DLD1 (cell line): Measurements from ENCODE around the gene MAEA.

ENCODE experiments used
- in situ Hi-C: cut with HindIII; loops from 2 replicates; pipeline ENCODE4 v1.10.0; 2017; ENCODE audit warnings: low sequenced_read_pairs

MAEA gene

GRCh38 chr4:1249731-1250526 lies 39.8 kb upstream of the MAEA start:
- in situ Hi-C loops = no loop called here

- in situ Hi-C loops = no loop called here
Measured at GRCh38 chr4:1250527-1250812, 39.2 kb upstream of the MAEA start.

GRCh38 chr4:1250921-1251772 lies 38.5 kb upstream of the MAEA start:
- in situ Hi-C loops = no loop called here

GRCh38 chr4:1251773-1252066 lies 38.0 kb upstream of the MAEA start:
- in situ Hi-C loops = no loop called here

- in situ Hi-C loops = no loop called here
Measured at GRCh38 chr4:1252928-1253492, 36.7 kb upstream of the MAEA start.

- in situ Hi-C loops = no loop called here
Measured at GRCh38 chr4:1253831-1254230, 35.9 kb upstream of the MAEA start.

GRCh38 chr4:1255151-1255550 lies 34.5 kb upstream of the MAEA start:
- in situ Hi-C loops = no loop called here

- in situ Hi-C loops = no loop called here
Measured at GRCh38 chr4:1255699-1256098, 34.0 kb upstream of the MAEA start.

GRCh38 chr4:1258457-1258856 lies 31.2 kb upstream of the MAEA start:
- in situ Hi-C loops = no loop called here

- in situ Hi-C loops = no loop called here
Measured at GRCh38 chr4:1259966-1260365, 29.7 kb upstream of the MAEA start.

- in situ Hi-C loops = no loop called here
Measured at GRCh38 chr4:1260418-1261106, 29.1 kb upstream of the MAEA start.

- in situ Hi-C loops = no loop called here
Measured at GRCh38 chr4:1261107-1261928, 28.4 kb upstream of the MAEA start.

GRCh38 chr4:1264942-1265341 lies 24.7 kb upstream of the MAEA start:
- in situ Hi-C loops = no loop called here

- in situ Hi-C loops = no loop called here
Measured at GRCh38 chr4:1265351-1265750, 24.3 kb upstream of the MAEA start.

- in situ Hi-C loops = no loop called here
Measured at GRCh38 chr4:1266881-1267763, 22.6 kb upstream of the MAEA start.

- in situ Hi-C loops = no loop called here
Measured at GRCh38 chr4:1269209-1269608, 20.5 kb upstream of the MAEA start.

GRCh38 chr4:1271686-1272085 lies 18.0 kb upstream of the MAEA start:
- in situ Hi-C loops = no loop called here

GRCh38 chr4:1274871-1275270 lies 14.8 kb upstream of the MAEA start:
- in situ Hi-C loops = no loop called here

GRCh38 chr4:1276984-1277383 lies 12.7 kb upstream of the MAEA start:
- in situ Hi-C loops = no loop called here
